Neural progenitor cell (in vitro differentiated cells): ENCODE results near the gene WDR7.

Source experiments
- CTCF ChIP-seq: fragments of 200-600 bp; sonication (generic); IDR thresholded peaks from 2 replicates; pipeline ENCODE4 v1.5.1; 2017; ENCODE audit warnings: antibody characterized with exemption, mild to moderate bottlenecking
- EZH2phosphoT487 ChIP-seq: fragments of 200-600 bp; sonication (generic); IDR thresholded peaks from 2 replicates; pipeline ENCODE4 v1.6.1; 2017; ENCODE audit warnings: antibody characterized with exemption

- TF ChIP-seq CTCF (no peak), EZH2phosphoT487 (peak; percentile 91)
Observed at GRCh38 chr18:56787390-56787789, 136.2 kb downstream of the WDR7 start.
